Measurements from ENCODE around the gene EYS.

- TF ChIP-seq CTCF (IDR thresholded peaks at IDR 0.05; ENCODE audit: low read depth, low read length, poor library complexity, severe bottlenecking) (no peak), EZH2phosphoT487 (IDR thresholded peaks at IDR 0.05; ENCODE audit: borderline replicate concordance, low read length) (no peak)
Observed at GRCh38 chr6:65501045-65501444, 206.0 kb downstream of the EYS start.
